ENCODE results near the gene DACT3. TPM values are rescaled to one million over a fixed set of nuclear protein-coding genes. Genes with fewer than 3 reads are reported as not detected.

The DACT3 gene
- total RNA-seq, 2 experiments from 2014 or later = 2.4 to 3.0 TPM

DNA sequence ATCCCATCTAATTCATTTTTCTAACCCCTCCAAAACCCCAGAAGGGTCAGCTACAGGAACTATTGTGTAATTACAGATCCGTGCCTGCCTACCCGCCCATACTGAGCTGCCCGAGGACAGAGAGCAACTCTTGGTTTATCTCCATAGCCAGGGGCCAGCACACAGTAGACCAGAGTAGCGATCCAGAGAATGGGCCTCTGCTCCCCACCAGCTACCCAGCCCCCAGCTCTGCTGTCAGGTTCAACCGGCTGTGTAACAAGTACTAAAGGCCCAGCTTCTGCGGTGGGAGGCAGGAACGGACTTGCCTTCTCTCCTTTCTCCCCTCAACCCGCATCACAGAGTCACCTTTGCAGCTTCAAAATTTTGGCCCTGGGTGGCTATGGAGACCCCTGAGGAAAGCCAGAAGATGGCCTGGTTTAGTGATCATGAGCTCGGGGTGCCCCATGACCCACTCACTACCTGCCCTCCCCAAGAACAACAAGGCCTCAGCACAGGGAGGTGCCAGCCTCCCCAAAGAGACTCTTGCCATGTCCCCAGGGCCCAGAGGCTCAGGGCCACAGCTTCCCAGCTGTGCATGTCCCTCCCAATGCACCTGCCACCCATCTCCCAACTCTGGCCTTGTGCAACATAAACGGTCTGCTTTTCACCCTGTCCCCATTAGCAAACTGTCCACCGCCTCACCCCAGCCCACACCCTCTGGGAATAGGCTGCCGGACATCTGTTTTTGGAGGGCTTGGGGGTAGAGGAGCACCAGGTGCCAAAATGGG, 54.1 kb downstream of the DACT3 start:
- CTCF ChIA-PET = interaction anchor here (0.7 to 2.4 kb wide), 6 partner anchors 10 to 122 kb away, joined by 3 to 12 read pairs (median 3); partner anchors contain the start of gene DACT3
- H3K4me1 Mint-ChIP-seq (ENCODE audit: low read depth) = peaks cover 68% of the 10 kb centered on the region
- H3K36me3 Mint-ChIP-seq (ENCODE audit: low read depth) = peaks cover 56% of the 10 kb centered on the region
- H3K4me3 Mint-ChIP-seq = no peak overlapping the region
- no peak overlapping the region for H3K27ac Mint-ChIP-seq
- DNase-seq = no peak
- no peaks in the 10 kb centered on the region for H3K27me3 Mint-ChIP-seq (ENCODE audit: low read depth)
- H3K9me3 Mint-ChIP-seq = no peaks in the 10 kb centered on the region
- intact Hi-C loops (cut with micrococcal nuclease) = no loop called here

GRCh38 chr19:46606019-46606418, 55.0 kb downstream of the DACT3 start:
- CTCF ChIA-PET = interaction anchor here (0.9 to 2.4 kb wide), 6 partner anchors 11 to 123 kb away, joined by 3 to 12 read pairs (median 3); partner anchors contain the start of gene DACT3
- Mint-ChIP-seq H3K27ac (no peak overlapping the region), H3K27me3 (ENCODE audit: low read depth) (no peaks in the 10 kb centered on the region), H3K4me1 (ENCODE audit: low read depth) (peaks cover 60% of the 10 kb centered on the region), H3K36me3 (ENCODE audit: low read depth) (peaks cover 53% of the 10 kb centered on the region), H3K9me3 (no peaks in the 10 kb centered on the region), H3K4me3 (no peak overlapping the region)
- intact Hi-C loops (cut with micrococcal nuclease) = no loop called here
- no peak for DNase-seq

GRCh38 chr19:46605356-46605821, 55.6 kb downstream of the DACT3 start:
- intact Hi-C loops (cut with micrococcal nuclease) = no loop called here
- Mint-ChIP-seq H3K9me3 (no peaks in the 10 kb centered on the region), H3K36me3 (ENCODE audit: low read depth) (peaks cover 48% of the 10 kb centered on the region), H3K4me1 (ENCODE audit: low read depth) (peaks cover 53% of the 10 kb centered on the region), H3K4me3 (no peak overlapping the region), H3K27me3 (ENCODE audit: low read depth) (no peaks in the 10 kb centered on the region), H3K27ac (no peak overlapping the region)
- CTCF ChIA-PET = interaction anchor here (0.6 to 1.5 kb wide), 5 partner anchors 9 to 149 kb away, joined by 3 to 4 read pairs (median 3); partner anchors contain the start of gene DACT3
- DNase-seq = no peak

DNA sequence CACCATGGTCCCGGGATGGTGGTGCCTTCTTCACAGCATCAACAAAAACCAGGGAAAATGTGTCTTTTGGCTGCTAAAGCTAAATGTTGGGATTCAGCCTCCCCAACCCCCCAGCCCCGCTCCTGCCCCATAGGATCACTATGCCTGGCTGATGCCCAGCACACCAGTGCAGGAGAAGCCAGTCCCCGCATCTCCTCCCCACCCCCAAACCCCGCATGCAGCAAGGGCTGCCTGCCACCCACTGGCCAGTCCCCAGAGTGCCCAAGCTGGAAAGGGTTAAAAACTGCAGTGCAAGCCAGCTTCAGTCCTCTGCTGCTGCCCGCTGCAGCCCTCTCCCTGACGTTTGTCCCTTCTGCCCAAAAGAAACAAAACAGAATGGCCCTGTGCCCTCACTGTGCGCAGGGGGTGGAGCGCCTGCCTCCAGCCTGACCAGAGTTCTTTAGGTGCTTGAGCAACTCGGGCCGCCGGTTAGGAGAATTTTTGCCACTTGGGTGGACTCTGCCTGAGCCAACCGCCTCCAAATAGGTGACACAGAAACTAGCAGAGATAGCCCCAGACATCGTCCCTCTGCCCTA, 56.1 kb downstream of the DACT3 start:
- Mint-ChIP-seq H3K27me3 (ENCODE audit: low read depth) (no peaks in the 10 kb centered on the region), H3K27ac (no peak overlapping the region), H3K9me3 (no peaks in the 10 kb centered on the region), H3K4me1 (ENCODE audit: low read depth) (peaks cover 53% of the 10 kb centered on the region), H3K4me3 (no peak overlapping the region), H3K36me3 (ENCODE audit: low read depth) (peaks cover 45% of the 10 kb centered on the region)
- CTCF ChIA-PET = interaction anchor here (0.6 to 1.5 kb wide), 4 partner anchors 9 to 149 kb away, joined by 3 to 4 read pairs (median 3); partner anchors contain the start of gene DACT3
- no peak for DNase-seq
- intact Hi-C loops (cut with micrococcal nuclease) = no loop called here

GRCh38 chr19:46603752-46604231, 57.2 kb downstream of the DACT3 start:
- no peak for DNase-seq
- Mint-ChIP-seq H3K4me3 (peak overlapping the region; percentile 96), H3K27ac (peak overlapping the region; percentile 100), H3K9me3 (peaks cover 2% of the 10 kb centered on the region), H3K27me3 (ENCODE audit: low read depth) (no peaks in the 10 kb centered on the region), H3K36me3 (ENCODE audit: low read depth) (peaks cover 35% of the 10 kb centered on the region), H3K4me1 (ENCODE audit: low read depth) (peaks cover 44% of the 10 kb centered on the region)
- CTCF ChIA-PET = interaction anchor here (0.6 to 3.2 kb wide), 3 partner anchors 10 to 19 kb away, joined by 3 to 15 read pairs (median 5); no protein-coding TSS in a partner anchor
- intact Hi-C loops (cut with micrococcal nuclease) = no loop called here

- intact Hi-C loops (cut with micrococcal nuclease) = no loop called here
- DNase-seq = no peak
- CTCF ChIA-PET = interaction anchor here (0.6 to 3.6 kb wide), 6 partner anchors 9 to 59 kb away, joined by 3 to 21 read pairs (median 8); partner anchors contain the start of gene DACT3
- H3K4me3 Mint-ChIP-seq = peak overlapping the region; percentile 96
- H3K9me3 Mint-ChIP-seq = peaks cover 7% of the 10 kb centered on the region
- peak overlapping the region; percentile 100 for H3K27ac Mint-ChIP-seq
- H3K36me3 Mint-ChIP-seq (ENCODE audit: low read depth) = peaks cover 32% of the 10 kb centered on the region
- H3K27me3 Mint-ChIP-seq (ENCODE audit: low read depth) = no peaks in the 10 kb centered on the region
- peaks cover 43% of the 10 kb centered on the region for H3K4me1 Mint-ChIP-seq (ENCODE audit: low read depth)
These were observed 57.8 kb downstream of the DACT3 start for GRCh38 chr19:46603195-46603637.

DNA sequence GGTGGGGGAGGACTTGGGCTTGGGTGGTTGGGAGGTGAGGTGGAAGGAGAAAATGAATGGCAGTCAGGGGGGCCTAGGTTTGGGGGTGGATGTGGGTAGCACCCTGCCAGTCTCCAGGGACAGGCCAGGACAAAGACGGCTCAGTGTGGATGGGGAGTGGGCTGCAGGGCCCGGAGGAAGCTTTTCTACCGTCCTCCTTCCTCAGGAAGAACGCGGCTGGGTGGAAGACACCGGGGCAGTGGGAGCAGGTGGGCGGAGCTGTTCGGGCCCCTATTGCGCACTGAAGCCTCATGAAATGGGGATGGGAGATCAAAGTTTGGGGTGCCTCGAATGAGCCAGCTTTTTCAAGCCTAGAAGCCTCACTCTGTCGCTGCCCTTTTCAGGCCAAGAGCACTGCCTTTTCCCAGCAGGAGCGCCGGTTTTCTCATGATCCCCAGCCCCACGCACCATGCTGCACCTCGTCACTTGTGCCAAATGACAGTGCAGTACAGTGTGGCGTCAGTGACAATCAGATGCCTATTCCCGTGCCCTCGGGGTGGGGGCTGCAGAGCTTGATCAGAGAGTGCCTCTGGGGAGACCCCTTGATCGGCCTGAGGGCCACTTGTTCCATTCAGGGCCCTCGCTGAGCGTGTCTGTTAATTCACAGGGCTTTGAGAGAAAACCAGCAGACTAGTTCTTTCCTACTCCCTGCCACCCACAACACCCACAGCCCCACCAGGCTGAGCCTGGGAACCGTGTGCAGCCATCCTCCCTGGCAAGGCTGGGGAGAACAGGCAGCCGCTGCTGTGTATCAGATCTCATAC, 58.4 kb downstream of the DACT3 start:
- DNase-seq = peak; percentile 60
- peaks cover 25% of the 10 kb centered on the region for H3K36me3 Mint-ChIP-seq (ENCODE audit: low read depth)
- peaks cover 9% of the 10 kb centered on the region for H3K9me3 Mint-ChIP-seq
- peak overlapping the region; percentile 96 for H3K4me3 Mint-ChIP-seq
- intact Hi-C loops (cut with micrococcal nuclease) = no loop called here
- H3K27me3 Mint-ChIP-seq (ENCODE audit: low read depth) = no peaks in the 10 kb centered on the region
- CTCF ChIA-PET = interaction anchor here (0.6 to 3.6 kb wide), 7 partner anchors 9 to 61 kb away, joined by 3 to 21 read pairs (median 7); partner anchors contain the start of gene DACT3
- peak overlapping the region; percentile 100 for H3K27ac Mint-ChIP-seq
- H3K4me1 Mint-ChIP-seq (ENCODE audit: low read depth) = peaks cover 37% of the 10 kb centered on the region

DNA sequence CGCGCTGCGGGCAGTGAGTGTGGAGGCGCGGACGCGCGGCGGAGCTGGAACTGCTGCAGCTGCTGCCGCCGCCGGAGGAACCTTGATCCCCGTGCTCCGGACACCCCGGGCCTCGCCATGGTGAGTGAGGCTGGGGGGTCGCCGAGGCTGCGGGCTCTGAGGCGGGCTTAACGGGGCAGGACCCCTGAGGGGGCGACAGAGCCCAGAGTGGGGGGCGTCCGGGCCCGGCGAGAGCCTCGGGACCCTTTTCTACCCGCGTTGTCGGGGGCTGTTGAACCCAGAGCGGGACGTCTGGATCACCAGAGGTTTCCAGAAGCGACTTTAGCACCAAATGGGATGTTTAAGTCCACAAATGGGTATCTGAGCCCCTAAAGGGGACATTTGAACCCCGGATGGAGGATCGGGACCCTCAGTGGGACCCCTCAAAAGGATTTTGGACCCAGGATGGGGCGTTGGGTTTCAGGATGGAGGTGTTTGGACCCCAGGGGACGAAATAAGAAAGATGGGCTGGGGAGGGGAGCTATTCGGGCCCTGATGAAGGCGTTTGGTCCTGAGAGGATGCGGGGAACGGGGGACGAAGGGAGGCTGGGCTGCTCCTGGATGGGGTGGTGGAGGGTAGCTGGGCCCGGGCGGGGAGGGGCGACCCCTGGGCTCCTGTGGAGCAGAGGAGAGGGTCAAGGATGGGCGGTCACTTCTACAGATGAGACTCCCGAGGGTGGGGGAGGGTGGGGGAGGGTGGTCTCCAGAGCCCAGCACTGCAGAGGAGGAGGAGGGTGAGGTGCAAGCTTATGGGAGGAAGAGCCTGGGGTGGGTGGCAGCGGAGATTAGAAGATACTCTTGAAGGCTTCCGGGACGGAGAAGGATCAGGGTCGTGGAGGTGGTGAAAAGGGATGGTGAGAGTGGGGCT, 59.4 kb downstream of the DACT3 start, which contains the start of gene CALM3:
Gene CALM3 (plus strand): TSS at position 13 of the 907 bp plus-strand sequence. CDS start 105 bp downstream, at position 118.
- H3K36me3 Mint-ChIP-seq (ENCODE audit: low read depth) = peaks cover 19% of the 10 kb centered on the region
- CTCF ChIA-PET = interaction anchor here (1.7 to 3.6 kb wide), 5 partner anchors 10 to 62 kb away, joined by 4 to 21 read pairs (median 9); partner anchors contain the start of gene DACT3
- H3K4me3 Mint-ChIP-seq = peak within 1 kb of the TSS; percentile 96
- H3K27ac Mint-ChIP-seq = peak within 1 kb of the TSS; percentile 100
- peaks cover 9% of the 10 kb centered on the region for H3K9me3 Mint-ChIP-seq
- intact Hi-C loops (cut with micrococcal nuclease) = loop anchor here (1.0 to 2.0 kb wide), 4 partner anchors 33 to 259 kb away; partner anchors contain the start of genes ARHGAP35 and SLC1A5
- peaks cover 37% of the 10 kb centered on the region for H3K4me1 Mint-ChIP-seq (ENCODE audit: low read depth)
- H3K27me3 Mint-ChIP-seq (ENCODE audit: low read depth) = no peaks in the 10 kb centered on the region
- DNase-seq = no peak

DNA sequence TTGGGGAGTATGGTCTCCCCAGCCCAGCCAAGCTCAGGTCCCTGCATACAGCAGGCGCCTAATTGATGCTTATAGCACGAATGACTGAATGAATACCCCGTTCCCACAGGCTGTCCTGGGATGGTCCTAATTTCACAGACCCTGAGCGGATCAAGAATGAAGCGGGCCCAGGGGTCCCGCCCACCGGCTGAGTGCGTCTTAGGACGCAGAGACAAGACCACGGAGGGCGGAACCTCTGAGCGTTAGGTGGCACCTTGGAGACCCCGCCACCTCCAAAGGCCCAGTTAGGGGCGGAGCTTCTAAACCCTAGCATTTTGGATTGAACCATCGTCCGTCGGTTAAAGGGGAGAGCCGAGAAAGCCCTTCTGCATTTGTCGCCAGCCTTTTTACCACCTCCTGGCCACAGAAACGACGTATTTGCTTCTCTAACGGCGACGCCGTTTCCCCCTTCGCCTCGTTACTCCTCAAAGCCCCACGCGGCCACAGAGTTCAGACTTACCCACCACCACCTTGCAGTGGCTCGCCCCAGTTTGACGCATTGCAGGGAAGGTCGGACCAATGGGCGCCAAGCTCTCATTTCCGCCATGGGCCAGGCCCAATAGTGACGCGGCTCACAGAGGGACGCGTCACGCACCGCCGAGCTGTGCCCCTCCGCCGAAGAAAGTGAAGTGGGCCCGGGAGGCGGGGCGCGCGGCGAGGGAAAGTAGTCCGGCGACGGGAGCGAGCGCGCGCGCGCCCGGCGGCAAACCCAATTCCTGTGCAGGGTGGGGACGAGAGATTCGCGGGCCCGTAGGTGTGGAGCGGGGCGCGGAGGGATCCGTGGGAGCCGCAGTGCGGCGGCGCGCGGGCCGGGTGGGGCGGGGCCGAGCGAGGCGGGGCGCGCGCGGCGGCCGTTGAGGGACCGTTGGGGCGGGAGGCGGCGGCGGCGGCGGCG, 60.3 kb downstream of the DACT3 start:
- Mint-ChIP-seq H3K4me3 (peak overlapping the region; percentile 96), H3K27ac (peak overlapping the region; percentile 100), H3K27me3 (ENCODE audit: low read depth) (no peaks in the 10 kb centered on the region), H3K4me1 (ENCODE audit: low read depth) (peaks cover 32% of the 10 kb centered on the region), H3K36me3 (ENCODE audit: low read depth) (peaks cover 15% of the 10 kb centered on the region), H3K9me3 (peaks cover 9% of the 10 kb centered on the region)
- peak; percentile 97 for DNase-seq
- intact Hi-C loops (cut with micrococcal nuclease) = loop anchor here (1.0 to 2.0 kb wide), 7 partner anchors 12 to 605 kb away; partner anchors contain the start of genes ARHGAP35, CCDC61, DACT3 and SLC1A5
- CTCF ChIA-PET = interaction anchor here (0.6 to 3.6 kb wide), 9 partner anchors 11 to 199 kb away, joined by 3 to 21 read pairs (median 3); partner anchors contain the start of gene DACT3
